Loucy (cell line): ENCODE data around the gene ADAMTS15.

Source experiments
- H2AFZ ChIP-seq: fragments of 200-600 bp; sonication (generic); 2 replicates; pipeline ENCODE4 v1.6.0; 2016; ENCODE audit warnings: antibody characterized with exemption, mild to moderate bottlenecking, low read length, moderate library complexity
- H3F3A ChIP-seq: fragments of 200-600 bp; 2 replicates; pipeline ENCODE4 v1.6.0; 2016; ENCODE audit warnings: antibody characterized with exemption, low read depth, mild to moderate bottlenecking
- H3K27me3 ChIP-seq: fragments of 200-600 bp; sonication (generic); 2 replicates; pipeline ENCODE4 v1.6.1; 2014; ENCODE audit warnings: low read length, mild to moderate bottlenecking; ENCODE audit not compliant: insufficient read depth, poor library complexity, severe bottlenecking
- H3K36me3 ChIP-seq: fragments of 200-600 bp; sonication (generic); 2 replicates; pipeline ENCODE4 v1.6.1; 2016; ENCODE audit warnings: low read length; ENCODE audit not compliant: insufficient read depth
- H3K4me1 ChIP-seq: fragments of 200-600 bp; sonication (generic); 2 replicates; pipeline ENCODE4 v1.5.1; 2014; ENCODE audit warnings: low read length, mild to moderate bottlenecking; ENCODE audit not compliant: insufficient read depth, poor library complexity, severe bottlenecking
- H3K4me2 ChIP-seq: fragments of 200-600 bp; sonication (generic); 2 replicates; pipeline ENCODE4 v1.6.0; 2014; ENCODE audit warnings: antibody characterized with exemption, low read length, low read depth, mild to moderate bottlenecking; ENCODE audit not compliant: poor library complexity, severe bottlenecking
- H3K4me3 ChIP-seq: fragments of 200-600 bp; sonication (generic); 2 replicates; pipeline ENCODE4 v1.5.1; 2014; ENCODE audit warnings: low read length, mild to moderate bottlenecking, mixed read lengths; ENCODE audit not compliant: poor library complexity, severe bottlenecking
- H3K79me2 ChIP-seq: fragments of 200-600 bp; sonication (generic); 2 replicates; pipeline ENCODE4 v1.6.1; 2014; ENCODE audit warnings: low read length; ENCODE audit not compliant: insufficient read depth
- H3K9ac ChIP-seq: fragments of 200-600 bp; sonication (generic); 2 replicates; pipeline ENCODE4 v1.6.0; 2014; ENCODE audit warnings: mild to moderate bottlenecking, low read depth, low read length, moderate library complexity; ENCODE audit not compliant: poor library complexity, severe bottlenecking
- H3K9me2 ChIP-seq: fragments of 200-600 bp; sonication (generic); replicated peaks from 2 replicates; pipeline ENCODE4 v1.6.1; 2016; ENCODE audit warnings: low read depth, low read length, mixed read lengths
- H3K9me3 ChIP-seq: fragments of 200-600 bp; sonication (generic); 2 replicates; pipeline ENCODE4 v1.6.1; 2014; ENCODE audit warnings: mild to moderate bottlenecking, antibody characterized with exemption, low read length, low read depth; ENCODE audit not compliant: insufficient read depth
- H4K20me1 ChIP-seq: fragments of 200-600 bp; sonication (generic); 2 replicates; pipeline ENCODE4 v1.6.0; 2014; ENCODE audit warnings: antibody characterized with exemption, low read length, mild to moderate bottlenecking; ENCODE audit not compliant: insufficient read depth, poor library complexity, severe bottlenecking
- CTCF ChIP-seq: fragments of 200-600 bp; sonication (generic); conservative IDR thresholded peaks from 2 replicates; pipeline ENCODE4 v1.5.1; 2014; ENCODE audit warnings: mild to moderate bottlenecking, antibody characterized with exemption, low read length
- EZH2phosphoT487 ChIP-seq: fragments of 200-600 bp; IDR thresholded peaks from 2 replicates; pipeline ENCODE4 v1.6.1; 2018; ENCODE audit warnings: antibody characterized with exemption, mild to moderate bottlenecking, moderate library complexity, borderline replicate concordance

Gene ADAMTS15

GRCh38 chr11:130449996-130450769 is 1.7 kb downstream of the ADAMTS15 start:
- TF ChIP-seq EZH2phosphoT487: no peak
- no peak for TF ChIP-seq CTCF
- no peaks in the 10 kb centered on the region for H3K9me2 ChIP-seq
- H3K79me2 ChIP-seq: no peaks in the 10 kb centered on the region
- no peaks in the 10 kb centered on the region for H3K36me3 ChIP-seq
- H3K4me1 ChIP-seq: no peaks in the 10 kb centered on the region
- H3K4me2 ChIP-seq: no peak overlapping the region
- no peak overlapping the region for H3K9ac ChIP-seq
- H3K9me3 ChIP-seq: no peaks in the 10 kb centered on the region
- H4K20me1 ChIP-seq: no peaks in the 10 kb centered on the region
- no peak overlapping the region for H2AFZ ChIP-seq
- no peaks in the 10 kb centered on the region for H3K27me3 ChIP-seq
- H3F3A ChIP-seq: no peaks in the 10 kb centered on the region
- H3K4me3 ChIP-seq: no peak overlapping the region

- Histone ChIP-seq H3K27me3 (no peaks in the 10 kb centered on the region), H3K4me2 (no peak overlapping the region), H3F3A (no peaks in the 10 kb centered on the region), H2AFZ (no peak overlapping the region), H3K9me3 (no peaks in the 10 kb centered on the region), H3K9me2 (no peaks in the 10 kb centered on the region), H3K9ac (no peak overlapping the region), H3K36me3 (no peaks in the 10 kb centered on the region), H3K4me3 (no peak overlapping the region), H3K79me2 (no peaks in the 10 kb centered on the region), H4K20me1 (no peaks in the 10 kb centered on the region), H3K4me1 (no peaks in the 10 kb centered on the region)
- TF ChIP-seq CTCF (no peak), EZH2phosphoT487 (no peak)
These were observed 3.0 kb downstream of the ADAMTS15 start for GRCh38 chr11:130451231-130452019.

DNA sequence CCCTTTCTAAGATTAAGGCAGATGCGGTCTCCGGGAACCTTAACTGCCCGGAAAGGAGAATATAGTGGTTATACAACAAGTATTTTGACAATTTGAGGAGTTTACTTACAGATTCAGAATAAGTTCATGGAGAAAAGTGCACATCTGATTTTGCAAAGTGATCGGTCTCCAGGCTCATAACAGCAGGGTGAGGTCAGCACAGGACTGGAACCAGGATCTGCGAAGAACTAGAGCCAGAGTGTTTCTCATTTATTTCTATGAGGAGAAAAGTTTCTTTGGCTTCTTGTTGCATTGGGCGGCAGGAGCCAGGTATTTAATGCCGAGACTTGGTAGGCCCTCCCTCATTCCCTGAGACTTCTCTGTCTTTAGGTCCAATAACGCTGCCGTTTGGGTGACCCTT is 3.7 kb downstream of the ADAMTS15 start:
- Histone ChIP-seq H3K4me3 (no peak overlapping the region), H3K79me2 (no peaks in the 10 kb centered on the region), H3K4me2 (no peak overlapping the region), H3K9me2 (no peaks in the 10 kb centered on the region), H2AFZ (no peak overlapping the region), H3K27me3 (no peaks in the 10 kb centered on the region), H3F3A (no peaks in the 10 kb centered on the region), H3K9ac (no peak overlapping the region), H4K20me1 (no peaks in the 10 kb centered on the region), H3K4me1 (no peaks in the 10 kb centered on the region), H3K36me3 (no peaks in the 10 kb centered on the region), H3K9me3 (no peaks in the 10 kb centered on the region)
- no peak for TF ChIP-seq EZH2phosphoT487
- TF ChIP-seq CTCF: no peak
